AG09309 (cell line): ENCODE data around the gene SLC24A1.

ENCODE experiments used
- DNase-seq: peaks from one replicate; pipeline ENCODE4 v3.0.0-alpha.2; 2010; ENCODE audit warnings: low read depth
- H3K4me3 ChIP-seq: 2 replicates; pipeline ENCODE4 v1.5.1; 2011; ENCODE audit warnings: mild to moderate bottlenecking, low read depth, low read length, moderate library complexity; ENCODE audit not compliant: control insufficient read depth
- CTCF ChIP-seq: IDR thresholded peaks from 2 replicates; pipeline ENCODE4 v1.5.1; 2011; ENCODE audit warnings: mild to moderate bottlenecking, low read depth, low read length, inconsistent platforms; ENCODE audit not compliant: insufficient read depth, control insufficient read depth; ENCODE audit errors: missing control alignments

The SLC24A1 gene

DNA sequence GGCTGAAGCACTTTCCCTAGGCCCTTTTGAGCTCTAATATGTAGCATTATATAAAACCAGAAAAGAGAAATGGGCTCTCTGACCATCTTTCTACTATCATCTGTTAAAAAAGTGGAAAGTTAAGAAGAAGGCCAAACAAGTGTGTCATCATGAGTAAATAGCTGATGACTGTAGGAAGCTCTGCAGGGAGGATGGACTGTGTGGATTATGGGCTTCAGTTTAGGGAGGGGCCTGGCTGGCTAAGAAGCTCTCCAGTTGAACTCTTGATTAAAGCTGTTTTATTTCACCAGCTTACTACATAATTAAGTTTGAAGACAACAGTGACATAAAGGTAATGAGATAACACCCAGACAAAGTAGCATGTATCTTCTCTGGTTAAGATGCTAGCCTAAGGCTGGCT lies 41.5 kb upstream of the SLC24A1 start:
- no peak for TF ChIP-seq CTCF
- H3K4me3 ChIP-seq, result no peak overlapping the region
- DNase-seq, result peak; percentile 31

- DNase-seq, result no peak
- TF ChIP-seq CTCF, result no peak
- no peak overlapping the region for H3K4me3 ChIP-seq
These were observed 38.0 kb upstream of the SLC24A1 start for GRCh38 chr15:65583701-65584100.

DNA sequence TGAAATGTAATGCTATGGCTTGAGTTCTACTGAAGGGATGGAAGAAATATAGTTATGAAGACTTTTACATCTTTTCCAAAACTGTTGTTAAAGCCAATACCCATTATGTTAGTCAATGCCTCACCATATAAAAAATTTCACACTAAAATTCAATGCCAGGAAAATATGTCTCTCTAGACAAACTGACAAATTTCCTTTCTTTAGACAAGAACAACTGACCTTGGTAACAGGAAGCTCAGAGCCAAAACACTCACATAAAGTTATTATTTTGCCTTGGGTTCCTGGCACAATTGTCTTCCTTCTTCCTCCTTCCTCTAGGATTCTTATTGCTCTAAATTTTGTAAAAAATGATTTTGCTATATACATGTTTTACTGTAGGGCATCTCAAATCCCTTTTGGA lies 37.5 kb upstream of the SLC24A1 start:
- DNase-seq, result no peak
- H3K4me3 ChIP-seq, result no peak overlapping the region
- no peak for TF ChIP-seq CTCF

DNA sequence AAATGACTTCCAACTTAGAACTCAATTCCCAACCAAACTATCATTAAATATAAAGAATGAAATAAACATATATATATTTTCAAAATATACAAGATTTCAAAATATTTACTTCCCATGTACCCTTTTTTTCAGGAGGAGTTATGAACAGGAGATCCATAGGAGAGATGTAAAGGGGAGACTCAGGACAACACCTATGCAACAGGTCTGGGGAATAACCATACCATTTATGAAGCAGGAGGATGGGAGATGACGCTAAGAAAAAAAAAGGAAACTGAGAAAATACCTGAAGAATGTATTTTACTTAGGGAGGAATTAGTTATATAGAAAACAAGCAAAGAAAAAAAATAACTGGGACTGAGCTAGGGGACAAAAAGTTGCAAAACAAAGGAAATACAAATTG lies 34.6 kb upstream of the SLC24A1 start:
- no peak for DNase-seq
- TF ChIP-seq CTCF, result no peak
- no peak overlapping the region for H3K4me3 ChIP-seq

- peak; percentile 8 for TF ChIP-seq CTCF
- H3K4me3 ChIP-seq, result no peak overlapping the region
- no peak for DNase-seq
These were observed 25.8 kb upstream of the SLC24A1 start for GRCh38 chr15:65595960-65596359.

- H3K4me3 ChIP-seq, result no peak overlapping the region
- DNase-seq, result no peak
- TF ChIP-seq CTCF, result no peak
These were observed 23.3 kb upstream of the SLC24A1 start for GRCh38 chr15:65598468-65598867.

GRCh38 chr15:65599677-65600076 lies 22.1 kb upstream of the SLC24A1 start:
- no peak overlapping the region for H3K4me3 ChIP-seq
- no peak for DNase-seq
- no peak for TF ChIP-seq CTCF
